GM12878 (cell line): ENCODE measurements around the gene ANO4. TPM values are rescaled to one million over a fixed set of nuclear protein-coding genes. Genes with fewer than 3 reads are reported as not detected.

Source experiments
- CBX5 ChIP-seq: sonication (generic); IDR thresholded peaks from 2 replicates; pipeline ENCODE4 v1.6.1; 2016; ENCODE audit warnings: low read depth, moderate library complexity, mild to moderate bottlenecking, inconsistent platforms
- CEBPB ChIP-seq, 2 experiments: fragments of 150-350 bp in 1 of 2; IDR thresholded peaks; 2 replicates each; pipeline ENCODE4 v1.6.1; 2012 to 2014; ENCODE audit warnings: low read depth in 2 of 2, low read length in 2 of 2, borderline replicate concordance in 1 of 2, inconsistent platforms in 1 of 2
- CEBPZ ChIP-seq: fragments of 150-350 bp; IDR thresholded peaks from 2 replicates; pipeline ENCODE4 v1.6.1; 2016; ENCODE audit warnings: low read depth, low read length
- CHD1 ChIP-seq: IDR thresholded peaks from 2 replicates; pipeline ENCODE4 v1.6.1; 2012; ENCODE audit warnings: low read depth, low read length, improper control_type of control experiment
- CTCF ChIP-seq, 3 experiments: IDR thresholded peaks in 2 of 3; conservative IDR thresholded peaks in 1 of 3; 2 replicates each; pipeline ENCODE4 v1.5.1; 2011; ENCODE audit warnings: low read depth in 3 of 3, low read length in 3 of 3, mild to moderate bottlenecking in 3 of 3, control low read depth in 2 of 3, moderate library complexity in 2 of 3, inconsistent platforms in 1 of 3, mixed read lengths in 1 of 3; ENCODE audit not compliant: control insufficient read depth in 2 of 3, insufficient read depth in 1 of 3; ENCODE audit errors: extremely low read depth in 1 of 3
- DPF2 ChIP-seq: fragments of 450-650 bp; IDR thresholded peaks from 2 replicates; pipeline ENCODE4 v1.6.1; 2017; ENCODE audit warnings: mild to moderate bottlenecking
- IRF3 ChIP-seq: fragments of 450-650 bp; IDR thresholded peaks from 2 replicates; pipeline ENCODE4 v1.6.1; 2014; ENCODE audit warnings: mild to moderate bottlenecking
- JUNB ChIP-seq: IDR thresholded peaks from 2 replicates; pipeline ENCODE4 v1.6.1; 2016; ENCODE audit warnings: antibody characterized with exemption, mild to moderate bottlenecking
- JUND ChIP-seq: IDR thresholded peaks from 2 replicates; pipeline ENCODE4 v1.6.1; 2012; ENCODE audit warnings: low read depth, mild to moderate bottlenecking, low read length, improper control_type of control experiment, moderate library complexity
- NKRF ChIP-seq: fragments of 450-650 bp; conservative IDR thresholded peaks from 2 replicates; pipeline ENCODE4 v1.6.1; 2017; ENCODE audit warnings: mild to moderate bottlenecking, moderate library complexity
- NRF1 ChIP-seq: conservative IDR thresholded peaks from 2 replicates; pipeline ENCODE4 v1.6.1; 2011; ENCODE audit warnings: mild to moderate bottlenecking, low read depth, low read length, improper control_type of control experiment
- PAX5 ChIP-seq: IDR thresholded peaks from 2 replicates; pipeline ENCODE4 v1.6.1; 2011; ENCODE audit warnings: low read depth, low read length, borderline replicate concordance
- POLR2A ChIP-seq: IDR thresholded peaks from 2 replicates; pipeline ENCODE4 v1.6.1; 2011; ENCODE audit warnings: low read depth, mild to moderate bottlenecking, low read length
- RUNX3 ChIP-seq: IDR thresholded peaks from 2 replicates; pipeline ENCODE4 v1.6.1; 2012; ENCODE audit warnings: low read length, inconsistent platforms
- SMAD5 ChIP-seq: IDR thresholded peaks from 2 replicates; pipeline ENCODE4 v1.6.1; 2016; ENCODE audit warnings: antibody characterized with exemption, low read depth
- TCF12 ChIP-seq: IDR thresholded peaks from 2 replicates; pipeline ENCODE4 v1.6.1; 2011; ENCODE audit warnings: low read depth, mild to moderate bottlenecking, low read length
- TCF3 ChIP-seq: IDR thresholded peaks from 2 replicates; pipeline ENCODE4 v1.6.1; 2012; ENCODE audit warnings: low read depth, mild to moderate bottlenecking, low read length, borderline replicate concordance; ENCODE audit not compliant: insufficient read depth
- ZBED1 ChIP-seq: IDR thresholded peaks from 2 replicates; pipeline ENCODE4 v1.6.1; 2016; ENCODE audit warnings: borderline replicate concordance
- polyA plus RNA-seq, 11 experiments: library from polyadenylated mRNA; depleted of rRNA in 4 of 11; unstranded in 6 of 11; stranded (reverse) in 5 of 11; fragments of >200 nt; fragmentation: Nextera tagmentation in 4 of 11; fragmentation: Illumina TruSeq in 1 of 11; extraction: Ambion mirVana in 4 of 11; extraction: Trizol in 1 of 11; gene quantifications; 1 replicate in 1 of 11; 2 replicates in 10 of 11; pipeline versions ENCODE4 v1.2.1 to v1.2.3, GENCODE V29; 2011 to 2016; ENCODE audit warnings: inconsistent platforms in 2 of 11, missing spikeins in 2 of 11, low read depth in 1 of 11
- total RNA-seq, 4 experiments: library from RNA; depleted of rRNA in 3 of 4; stranded (reverse); fragments of >200 nt in 3 of 4; fragmentation: Illumina TruSeq in 1 of 4; extraction: Trizol in 1 of 4; gene quantifications; 2 replicates each; pipeline versions ENCODE4 v1.2.1 to v1.2.3, GENCODE V29; 2013 to 2021

ANO4 gene
- total and polyA plus RNA-seq, 10 of the 15 experiments (the other 5 are each of a cell fraction or from before 2014, with no cell fraction given), result not detected

GRCh38 chr12:100987552-100988521, 193.3 kb downstream of the ANO4 start (continued):
- peak; percentile 43 to 73 (median 51) for TF ChIP-seq CTCF (IDR thresholded peaks at IDR 0.05 in 2 of 3, conservative IDR thresholded peaks at IDR 0.05 in 1 of 3; ENCODE audit: control insufficient read depth in 2 of 3, extremely low read depth in 1 of 3, insufficient read depth in 1 of 3, low read depth in 3 of 3, low read length in 3 of 3)
- TF ChIP-seq CEBPZ, result no peak
- TF ChIP-seq ZBED1, result peak; percentile 76
- peak; percentile 93 for TF ChIP-seq JUNB
- no peak for TF ChIP-seq CHD1
- no peak for TF ChIP-seq IRF3
- no peak for TF ChIP-seq SMAD5
- TF ChIP-seq DPF2, result peak; percentile 89
- peak; percentile 92 for TF ChIP-seq TCF3
- no peak for TF ChIP-seq NKRF
- TF ChIP-seq TCF12, result peak; percentile 84; the same call in 1 of the 2 replicates
- no peak for TF ChIP-seq POLR2A
- no peak for TF ChIP-seq JUND
- TF ChIP-seq CEBPB (IDR thresholded peaks at IDR 0.05; ENCODE audit: borderline replicate concordance in 1 of 2, low read depth in 2 of 2, low read length in 2 of 2), result peak in 1 of 2 experiments; percentile 83; a peak in 2 of 4 replicates
- TF ChIP-seq PAX5, result peak; percentile 59; the same call in 1 of the 2 replicates
- TF ChIP-seq CBX5, result peak; percentile 65; the same call in 1 of the 2 replicates
- peak; percentile 98 for TF ChIP-seq RUNX3
- no peak for TF ChIP-seq NRF1
- TF ChIP-seq, all 136 proteins: peak for 50
